ENCODE results near the gene IFT22. TPM values are rescaled to one million over a fixed set of nuclear protein-coding genes. Genes with fewer than 3 reads are reported as not detected.
"Not testable (repeated sequence)": the region's sequence is repeated elsewhere in the genome, so short reads cannot be mapped to it uniquely, and the experiment has no call there.

IFT22 gene
- polyA plus RNA-seq, 3 donors, result 72.0 to 73.8 (median 73.4) TPM

- DNase-seq, result not testable (repeated sequence)
Measured at GRCh38 chr7:101289687-101290086, 31.9 kb downstream of the IFT22 start.

- no peak for DNase-seq
Measured at GRCh38 chr7:101288439-101288838, 33.2 kb downstream of the IFT22 start.

- no peak for DNase-seq
Measured at GRCh38 chr7:101287032-101287431, 34.6 kb downstream of the IFT22 start.

- not testable (repeated sequence) for DNase-seq
Measured at GRCh38 chr7:101285880-101286279, 35.7 kb downstream of the IFT22 start.

- DNase-seq, result no peak
Measured at GRCh38 chr7:101285171-101285570, 36.4 kb downstream of the IFT22 start.

GRCh38 chr7:101280912-101281311 is 40.7 kb downstream of the IFT22 start:
- DNase-seq, result not testable (repeated sequence)

GRCh38 chr7:101278461-101279292 is 42.9 kb downstream of the IFT22 start:
- DNase-seq, result no peak

- DNase-seq, result no peak
Measured at GRCh38 chr7:101277155-101277554, 44.5 kb downstream of the IFT22 start.

GRCh38 chr7:101273206-101273605 is 48.4 kb downstream of the IFT22 start:
- no peak for DNase-seq

GRCh38 chr7:101271021-101271420 is 50.6 kb downstream of the IFT22 start:
- DNase-seq, result no peak

- no peak for DNase-seq
Measured at GRCh38 chr7:101269664-101270063, 51.9 kb downstream of the IFT22 start.

- no peak for DNase-seq
Measured at GRCh38 chr7:101265622-101266516, 55.7 kb downstream of the IFT22 start.

- DNase-seq, result peak; percentile 72
Measured at GRCh38 chr7:101264102-101264706, 57.4 kb downstream of the IFT22 start.

Other genes starting within 250 kb of the IFT22 start
- gene TRIM56, start 236.3 kb downstream of the IFT22 start, polyA plus RNA-seq (ENCODE audit: insufficient read length in 3 of 3), result 10 to 100 TPM; 14.5 to 23.2 (median 21.9) TPM
- 1 to 10 TPM in 2 of 3 donors, under 1 TPM in 1; 0.86 to 1.3 (median 1.2) TPM for gene SERPINE1, start 194.7 kb downstream of the IFT22 start, polyA plus RNA-seq (ENCODE audit: insufficient read length in 3 of 3)
- gene AP1S1, start 167.3 kb downstream of the IFT22 start, polyA plus RNA-seq (ENCODE audit: insufficient read length in 3 of 3), result 10 to 100 TPM; 72.6 to 81.6 (median 73.3) TPM
- under 1 TPM; 0.21 to 0.36 (median 0.28) TPM for gene VGF, start 156.2 kb downstream of the IFT22 start, polyA plus RNA-seq (ENCODE audit: insufficient read length in 3 of 3)
- under 1 TPM in 1 of 3 donors, not detected in 2; 0.25 TPM for gene NAT16, start 141.5 kb downstream of the IFT22 start, polyA plus RNA-seq (ENCODE audit: insufficient read length in 3 of 3)
- 1 to 10 TPM in 1 of 3 donors, under 1 TPM in 2; 0.83 to 1.7 (median 0.90) TPM for gene MOGAT3, start 120.8 kb downstream of the IFT22 start, polyA plus RNA-seq (ENCODE audit: insufficient read length in 3 of 3)
- 10 to 100 TPM; 46.3 to 50.3 (median 50.1) TPM for gene PLOD3, start 104.2 kb downstream of the IFT22 start, polyA plus RNA-seq (ENCODE audit: insufficient read length in 3 of 3)
- gene ZNHIT1, start 103.6 kb downstream of the IFT22 start, polyA plus RNA-seq (ENCODE audit: insufficient read length in 3 of 3), result 10 to 100 TPM; 68.9 to 76.4 (median 72.0) TPM
- 10 to 100 TPM; 11.1 to 16.0 (median 14.7) TPM for gene CLDN15, start 84.0 kb downstream of the IFT22 start, polyA plus RNA-seq (ENCODE audit: insufficient read length in 3 of 3)
- 100 to 1,000 TPM; 160 to 176 (median 165) TPM for gene FIS1, start 76.7 kb downstream of the IFT22 start, polyA plus RNA-seq (ENCODE audit: insufficient read length in 3 of 3)
- gene COL26A1, start 41.1 kb upstream of the IFT22 start, polyA plus RNA-seq (ENCODE audit: insufficient read length in 3 of 3), result 10 to 100 TPM; 28.5 to 35.3 (median 34.3) TPM

Measured in renal pelvis (tissue), 4 donors.